ENCODE data around the gene CTSV.

The CTSV gene

DNA sequence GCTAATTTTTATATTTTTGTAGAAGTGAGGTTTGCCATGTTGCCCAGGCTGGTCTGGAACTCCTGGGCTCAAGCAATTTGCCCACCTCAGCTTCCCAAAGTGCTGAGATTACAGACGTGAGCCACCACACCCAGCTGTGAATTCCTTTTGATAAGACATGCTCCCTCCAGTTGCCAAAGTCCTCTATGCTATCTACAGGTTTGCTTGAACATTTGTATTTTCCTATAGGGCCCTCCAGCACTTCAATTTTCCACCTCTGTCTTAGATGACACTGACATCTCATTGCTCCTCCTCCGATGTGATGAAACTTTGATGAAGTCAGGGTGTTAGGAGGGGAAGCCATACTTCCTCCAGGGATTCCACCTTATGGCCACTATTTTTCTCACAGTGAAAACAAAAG, 25.2 kb upstream of the CTSV start:
- DNase-seq (ENCODE audit: low read depth in 1 of 2, low spot score in 1 of 2) = no peak
- Histone ChIP-seq H3K27ac (replicated peaks) (no peak overlapping the region), H3K4me3 (replicated peaks; ENCODE audit: insufficient read depth, low read length) (no peak overlapping the region), H3K27me3 (ENCODE audit: insufficient read depth, poor library complexity, severe bottlenecking) (no peaks in the 10 kb centered on the region)
- TF ChIP-seq, protein P1, sequence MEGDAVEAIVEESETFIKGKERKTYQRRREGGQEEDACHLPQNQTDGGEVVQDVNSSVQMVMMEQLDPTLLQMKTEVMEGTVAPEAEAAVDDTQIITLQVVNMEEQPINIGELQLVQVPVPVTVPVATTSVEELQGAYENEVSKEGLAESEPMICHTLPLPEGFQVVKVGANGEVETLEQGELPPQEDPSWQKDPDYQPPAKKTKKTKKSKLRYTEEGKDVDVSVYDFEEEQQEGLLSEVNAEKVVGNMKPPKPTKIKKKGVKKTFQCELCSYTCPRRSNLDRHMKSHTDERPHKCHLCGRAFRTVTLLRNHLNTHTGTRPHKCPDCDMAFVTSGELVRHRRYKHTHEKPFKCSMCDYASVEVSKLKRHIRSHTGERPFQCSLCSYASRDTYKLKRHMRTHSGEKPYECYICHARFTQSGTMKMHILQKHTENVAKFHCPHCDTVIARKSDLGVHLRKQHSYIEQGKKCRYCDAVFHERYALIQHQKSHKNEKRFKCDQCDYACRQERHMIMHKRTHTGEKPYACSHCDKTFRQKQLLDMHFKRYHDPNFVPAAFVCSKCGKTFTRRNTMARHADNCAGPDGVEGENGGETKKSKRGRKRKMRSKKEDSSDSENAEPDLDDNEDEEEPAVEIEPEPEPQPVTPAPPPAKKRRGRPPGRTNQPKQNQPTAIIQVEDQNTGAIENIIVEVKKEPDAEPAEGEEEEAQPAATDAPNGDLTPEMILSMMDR (IDR thresholded peaks at IDR 0.05; ENCODE audit: insufficient read depth, low read length) = no peak
- TF ChIP-seq, protein P2, sequence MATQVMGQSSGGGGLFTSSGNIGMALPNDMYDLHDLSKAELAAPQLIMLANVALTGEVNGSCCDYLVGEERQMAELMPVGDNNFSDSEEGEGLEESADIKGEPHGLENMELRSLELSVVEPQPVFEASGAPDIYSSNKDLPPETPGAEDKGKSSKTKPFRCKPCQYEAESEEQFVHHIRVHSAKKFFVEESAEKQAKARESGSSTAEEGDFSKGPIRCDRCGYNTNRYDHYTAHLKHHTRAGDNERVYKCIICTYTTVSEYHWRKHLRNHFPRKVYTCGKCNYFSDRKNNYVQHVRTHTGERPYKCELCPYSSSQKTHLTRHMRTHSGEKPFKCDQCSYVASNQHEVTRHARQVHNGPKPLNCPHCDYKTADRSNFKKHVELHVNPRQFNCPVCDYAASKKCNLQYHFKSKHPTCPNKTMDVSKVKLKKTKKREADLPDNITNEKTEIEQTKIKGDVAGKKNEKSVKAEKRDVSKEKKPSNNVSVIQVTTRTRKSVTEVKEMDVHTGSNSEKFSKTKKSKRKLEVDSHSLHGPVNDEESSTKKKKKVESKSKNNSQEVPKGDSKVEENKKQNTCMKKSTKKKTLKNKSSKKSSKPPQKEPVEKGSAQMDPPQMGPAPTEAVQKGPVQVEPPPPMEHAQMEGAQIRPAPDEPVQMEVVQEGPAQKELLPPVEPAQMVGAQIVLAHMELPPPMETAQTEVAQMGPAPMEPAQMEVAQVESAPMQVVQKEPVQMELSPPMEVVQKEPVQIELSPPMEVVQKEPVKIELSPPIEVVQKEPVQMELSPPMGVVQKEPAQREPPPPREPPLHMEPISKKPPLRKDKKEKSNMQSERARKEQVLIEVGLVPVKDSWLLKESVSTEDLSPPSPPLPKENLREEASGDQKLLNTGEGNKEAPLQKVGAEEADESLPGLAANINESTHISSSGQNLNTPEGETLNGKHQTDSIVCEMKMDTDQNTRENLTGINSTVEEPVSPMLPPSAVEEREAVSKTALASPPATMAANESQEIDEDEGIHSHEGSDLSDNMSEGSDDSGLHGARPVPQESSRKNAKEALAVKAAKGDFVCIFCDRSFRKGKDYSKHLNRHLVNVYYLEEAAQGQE (IDR thresholded peaks at IDR 0.05; ENCODE audit: insufficient replicate concordance, low read depth) = no peak
- TF ChIP-seq GABPA (IDR thresholded peaks at IDR 0.05; ENCODE audit: low read depth) = no peak
- TF ChIP-seq POLR2AphosphoS5 (IDR thresholded peaks at IDR 0.05; ENCODE audit: low read depth) = no peak
- TF ChIP-seq SPI1 (IDR thresholded peaks at IDR 0.05; ENCODE audit: borderline replicate concordance, low read depth) = no peak

GRCh38 chr9:97060796-97061195, 21.9 kb upstream of the CTSV start:
- Histone ChIP-seq H3K27ac (replicated peaks) (no peak overlapping the region), H3K27me3 (ENCODE audit: insufficient read depth, poor library complexity, severe bottlenecking) (no peaks in the 10 kb centered on the region), H3K4me3 (replicated peaks; ENCODE audit: insufficient read depth, low read length) (no peak overlapping the region)
- TF ChIP-seq, protein P1 (IDR thresholded peaks at IDR 0.05; ENCODE audit: insufficient read depth, low read length) = no peak
- TF ChIP-seq, protein P2 (IDR thresholded peaks at IDR 0.05; ENCODE audit: insufficient replicate concordance, low read depth) = no peak
- TF ChIP-seq SPI1 (IDR thresholded peaks at IDR 0.05; ENCODE audit: borderline replicate concordance, low read depth) = no peak
- no peak for TF ChIP-seq GABPA (IDR thresholded peaks at IDR 0.05; ENCODE audit: low read depth)
- TF ChIP-seq POLR2AphosphoS5 (IDR thresholded peaks at IDR 0.05; ENCODE audit: low read depth) = no peak
- no peak for DNase-seq (ENCODE audit: low read depth in 1 of 2, low spot score in 1 of 2)

- H3K4me3 ChIP-seq (replicated peaks; ENCODE audit: insufficient read depth, low read length) = no peak overlapping the region
- no peak for DNase-seq (ENCODE audit: low read depth in 1 of 2, low spot score in 1 of 2)
- no peaks in the 10 kb centered on the region for H3K27me3 ChIP-seq (ENCODE audit: insufficient read depth, poor library complexity, severe bottlenecking)
- TF ChIP-seq SPI1 (IDR thresholded peaks at IDR 0.05; ENCODE audit: borderline replicate concordance, low read depth) = no peak
- TF ChIP-seq POLR2AphosphoS5 (IDR thresholded peaks at IDR 0.05; ENCODE audit: low read depth) = no peak
- TF ChIP-seq, protein P2 (IDR thresholded peaks at IDR 0.05; ENCODE audit: insufficient replicate concordance, low read depth) = no peak
- no peak for TF ChIP-seq GABPA (IDR thresholded peaks at IDR 0.05; ENCODE audit: low read depth)
- TF ChIP-seq, protein P1 (IDR thresholded peaks at IDR 0.05; ENCODE audit: insufficient read depth, low read length) = no peak
- H3K27ac ChIP-seq (replicated peaks) = no peak overlapping the region
Measured at GRCh38 chr9:97059626-97060025, 20.7 kb upstream of the CTSV start.

All from HL-60 (cell line).